Activated CD4-positive, alpha-beta T cell treated with anti-CD3 and anti-CD28 coated beads, Interleukin-2, amount 50 U/mL, for 48 hours (primary cell): Measurements from ENCODE around the gene MAN1C1.
"Not testable (repeated sequence)": the region's sequence is repeated elsewhere in the genome, so short reads cannot be mapped to it uniquely, and the experiment has no call there.

Experiments
- DNase-seq, 2 experiments: peaks; one replicate each; pipeline ENCODE4 v3.0.0-alpha.2; 2020

The MAN1C1 gene

GRCh38 chr1:25583519-25584370 lies 32.8 kb upstream of the MAN1C1 start:
- no peak for DNase-seq

GRCh38 chr1:25586181-25586588 lies 30.4 kb upstream of the MAN1C1 start:
- no peak for DNase-seq

- DNase-seq = no peak
Observed at GRCh38 chr1:25587290-25587689, 29.3 kb upstream of the MAN1C1 start.

- DNase-seq = not testable (repeated sequence)
Observed at GRCh38 chr1:25588224-25588623, 28.4 kb upstream of the MAN1C1 start.

GRCh38 chr1:25588786-25589185 lies 27.8 kb upstream of the MAN1C1 start:
- DNase-seq = not testable (repeated sequence)

- no peak for DNase-seq
Observed at GRCh38 chr1:25590096-25590824, 26.3 kb upstream of the MAN1C1 start.

GRCh38 chr1:25593861-25594260 lies 22.7 kb upstream of the MAN1C1 start:
- DNase-seq = no peak

GRCh38 chr1:25594971-25595370 lies 21.6 kb upstream of the MAN1C1 start:
- DNase-seq = no peak

GRCh38 chr1:25596641-25597040 lies 19.9 kb upstream of the MAN1C1 start:
- not testable (repeated sequence) for DNase-seq

- no peak for DNase-seq
Observed at GRCh38 chr1:25598879-25599278, 17.7 kb upstream of the MAN1C1 start.

GRCh38 chr1:25599969-25600610 lies 16.5 kb upstream of the MAN1C1 start:
- DNase-seq = no peak

- DNase-seq = not testable (repeated sequence)
Observed at GRCh38 chr1:25600971-25601699, 15.5 kb upstream of the MAN1C1 start.

GRCh38 chr1:25603779-25604538 lies 12.6 kb upstream of the MAN1C1 start:
- DNase-seq = not testable (repeated sequence)

GRCh38 chr1:25607123-25607522 lies 9.5 kb upstream of the MAN1C1 start:
- no peak for DNase-seq

GRCh38 chr1:25608488-25609178 lies 8.0 kb upstream of the MAN1C1 start:
- peak; percentile 90 to 93 for DNase-seq

GRCh38 chr1:25609921-25610320 lies 6.7 kb upstream of the MAN1C1 start:
- no peak for DNase-seq

- no peak for DNase-seq
Observed at GRCh38 chr1:25610822-25611630, 5.6 kb upstream of the MAN1C1 start.

- DNase-seq = no peak
Observed at GRCh38 chr1:25611843-25612242, 4.7 kb upstream of the MAN1C1 start.

GRCh38 chr1:25612421-25612820 lies 4.2 kb upstream of the MAN1C1 start:
- DNase-seq = no peak

GRCh38 chr1:25613091-25613490 lies 3.5 kb upstream of the MAN1C1 start:
- DNase-seq = no peak
